Brain microvascular endothelial cell (primary cell): Measurements from ENCODE around the gene AKAP12.

Experiments used
- DNase-seq: peaks from one replicate; pipeline ENCODE4 v3.0.0-alpha.2; 2020
- H3K27ac ChIP-seq: fragments of 250-450 bp; sonication (Bioruptor Pico); 2 replicates; pipeline ENCODE4 v1.5.1; 2020; ENCODE audit warnings: mild to moderate bottlenecking, moderate library complexity
- H3K27me3 ChIP-seq: fragments of 250-450 bp; sonication (Bioruptor Pico); replicated peaks from 2 replicates; pipeline ENCODE4 v1.5.1; 2020; ENCODE audit warnings: mild to moderate bottlenecking
- H3K36me3 ChIP-seq: fragments of 250-450 bp; sonication (Bioruptor Pico); replicated peaks from 2 replicates; pipeline ENCODE4 v1.5.1; 2020; ENCODE audit warnings: mild to moderate bottlenecking
- H3K4me3 ChIP-seq: 2 replicates; pipeline ENCODE4 v1.5.1; 2011; ENCODE audit warnings: low read depth, mild to moderate bottlenecking, control low read depth, low read length, moderate library complexity
- CTCF ChIP-seq: IDR thresholded peaks from 2 replicates; pipeline ENCODE4 v1.5.1; 2011; ENCODE audit warnings: low read depth, mild to moderate bottlenecking, moderate library complexity, low read length, control low read depth, inconsistent platforms; ENCODE audit errors: missing control alignments
- in situ Hi-C: cut with HindIII; loops from 2 replicates; pipeline ENCODE4 v1.10.0; 2017; ENCODE audit warnings: low sequenced_read_pairs, low pct_ligation_motif_present

The AKAP12 gene

DNA sequence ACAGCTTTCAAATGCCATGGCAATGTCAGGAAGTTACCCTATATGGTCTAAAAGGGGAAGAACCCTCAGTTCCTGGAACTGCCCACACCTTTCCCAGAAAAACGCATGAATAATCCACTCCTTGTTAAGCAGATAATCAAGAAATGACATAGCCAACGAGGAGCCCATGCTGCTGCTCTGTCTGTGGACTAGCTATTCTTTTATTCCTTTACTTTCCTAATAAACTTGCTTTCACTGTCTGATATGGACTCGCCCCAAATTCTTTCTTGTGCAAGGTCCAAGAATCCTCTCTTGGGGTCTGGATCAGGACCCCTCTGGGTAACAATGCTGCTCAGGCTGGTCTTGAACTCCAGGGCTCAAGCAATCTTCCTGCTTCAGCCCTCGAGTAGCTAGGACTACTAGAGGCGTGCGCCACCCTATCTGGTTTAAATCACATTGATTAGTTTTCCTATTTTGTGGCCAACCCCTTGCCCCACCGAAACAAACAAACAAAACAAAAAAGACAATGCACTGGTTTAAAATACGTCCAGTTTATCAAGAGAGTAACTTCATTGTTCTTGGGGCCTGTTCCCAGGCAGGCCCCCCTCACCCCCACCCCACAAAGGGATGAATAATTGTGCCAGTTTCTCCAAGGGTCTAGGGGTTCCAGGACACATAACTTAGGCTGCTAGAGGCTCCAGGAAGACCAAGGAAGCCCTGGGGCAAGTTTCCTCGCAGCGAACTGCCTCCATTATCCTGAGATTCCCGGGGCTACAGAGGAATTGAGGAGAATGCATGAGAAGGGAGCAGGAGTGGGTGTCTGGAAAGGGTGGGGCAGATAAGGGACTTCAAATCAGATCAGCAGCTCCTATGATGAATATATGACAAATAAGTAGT, 10.1 kb upstream of the AKAP12 start:
- no peak for DNase-seq
- Histone ChIP-seq H3K27ac (no peak overlapping the region), H3K36me3 (no peaks in the 10 kb centered on the region), H3K4me3 (no peak overlapping the region), H3K27me3 (no peaks in the 10 kb centered on the region)
- no peak for TF ChIP-seq CTCF
- in situ Hi-C loops, result no loop called here

DNA sequence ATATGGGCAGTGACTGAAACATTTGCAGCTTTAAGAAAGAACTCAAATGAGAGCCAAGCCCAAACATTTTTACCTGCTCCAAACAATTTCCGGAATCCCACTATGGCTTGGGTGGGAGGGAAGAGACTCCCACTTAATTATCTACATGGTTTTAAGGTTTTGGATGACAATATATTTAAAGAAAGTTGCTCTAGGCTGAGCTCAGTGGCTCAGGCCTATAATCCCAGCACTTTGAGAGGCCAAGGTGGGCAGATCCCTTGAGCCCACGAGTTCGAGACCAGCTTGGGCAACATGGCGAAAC, 9.5 kb upstream of the AKAP12 start:
- Histone ChIP-seq H3K36me3 (no peaks in the 10 kb centered on the region), H3K4me3 (no peak overlapping the region), H3K27ac (no peak overlapping the region), H3K27me3 (no peaks in the 10 kb centered on the region)
- DNase-seq, result no peak
- no peak for TF ChIP-seq CTCF
- in situ Hi-C loops, result no loop called here

GRCh38 chr6:151232899-151233298, 6.9 kb upstream of the AKAP12 start:
- TF ChIP-seq CTCF, result no peak
- H3K36me3 ChIP-seq, result no peaks in the 10 kb centered on the region
- H3K4me3 ChIP-seq, result no peak overlapping the region
- no peaks in the 10 kb centered on the region for H3K27me3 ChIP-seq
- no peak for DNase-seq
- no peak overlapping the region for H3K27ac ChIP-seq
- in situ Hi-C loops, result no loop called here

GRCh38 chr6:151233731-151234130, 6.0 kb upstream of the AKAP12 start:
- in situ Hi-C loops, result no loop called here
- no peaks in the 10 kb centered on the region for H3K36me3 ChIP-seq
- H3K27me3 ChIP-seq, result no peaks in the 10 kb centered on the region
- H3K4me3 ChIP-seq, result no peak overlapping the region
- TF ChIP-seq CTCF, result no peak
- no peak overlapping the region for H3K27ac ChIP-seq
- DNase-seq, result no peak

DNA sequence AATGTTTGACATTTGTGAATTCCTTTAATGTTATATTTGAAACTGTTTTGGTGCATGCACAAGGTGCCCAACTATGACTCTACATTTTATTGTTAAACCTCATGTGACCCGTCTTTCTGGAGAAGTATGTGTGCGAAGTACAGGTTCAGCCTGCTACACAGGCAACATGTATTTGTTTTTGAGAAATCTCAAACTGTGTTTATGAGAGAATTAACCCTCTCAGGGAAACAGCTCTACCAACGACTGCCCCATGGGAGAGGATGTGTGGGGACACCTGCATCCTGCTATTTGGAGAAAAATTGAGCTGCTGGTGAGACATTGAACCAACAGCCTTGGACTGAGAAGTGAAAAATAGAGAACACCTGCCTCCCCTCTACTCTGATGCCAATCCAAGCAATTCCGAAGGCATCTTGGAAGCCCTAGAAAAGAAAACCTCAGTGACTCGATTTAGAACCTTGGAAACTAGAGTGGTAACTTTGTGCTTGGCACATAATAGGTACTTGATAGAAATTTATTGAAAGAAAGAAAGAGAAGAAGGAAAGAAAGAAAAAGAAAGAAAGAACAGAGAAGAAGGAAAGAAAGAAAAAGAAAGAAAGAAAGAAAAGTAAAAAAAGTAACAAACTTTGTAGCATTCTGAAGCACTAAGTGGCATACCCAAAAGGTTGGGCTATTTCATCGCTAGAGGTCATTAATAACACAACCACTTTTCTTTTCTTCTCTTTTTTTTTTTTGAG, 2.9 kb upstream of the AKAP12 start:
- TF ChIP-seq CTCF, result no peak
- H3K27me3 ChIP-seq, result no peaks in the 10 kb centered on the region
- peaks cover under 1% of the 10 kb centered on the region for H3K36me3 ChIP-seq
- H3K27ac ChIP-seq, result no peak overlapping the region
- in situ Hi-C loops, result no loop called here
- DNase-seq, result no peak
- no peak overlapping the region for H3K4me3 ChIP-seq
